Measurements from ENCODE around the gene DCTN4. TPM values are rescaled to one million over a fixed set of nuclear protein-coding genes. Genes with fewer than 3 reads are reported as not detected.

Gene DCTN4
- total RNA-seq, 5 donors from 2014 or later (not counting 1 experiment from before 2014, with no cell fraction given), result 36.9 to 79.8 (median 38.4) TPM

DNA sequence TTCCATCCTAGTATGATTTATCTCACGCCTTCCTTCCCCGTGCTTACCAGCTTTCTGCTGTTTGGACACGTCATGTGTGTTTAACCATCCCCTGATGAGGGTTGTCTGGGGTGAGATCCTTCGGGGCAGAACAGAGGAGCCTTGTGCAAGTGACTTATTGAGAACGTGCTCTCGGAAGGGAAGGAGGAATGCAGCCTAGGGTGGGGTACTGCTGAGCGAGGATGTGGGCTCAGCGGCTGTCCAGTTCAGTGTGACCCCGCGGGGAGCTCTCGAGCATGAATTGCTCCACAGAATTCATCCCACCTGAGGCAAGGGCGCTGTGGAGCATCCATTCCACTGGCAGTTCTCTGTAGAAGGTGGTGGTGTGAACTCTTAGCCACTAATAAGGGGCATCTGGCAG is 93.8 kb downstream of the DCTN4 start:
- ChIA-PET CTCF (interaction anchor here in 1 of 2 donors (0.5 kb wide), 1 partner anchor 946 kb away, joined by 3 read pairs; no protein-coding TSS in a partner anchor), POLR2A (no interaction called here)
- Mint-ChIP-seq H3K27me3 (peaks cover 10 to 17% of the 10 kb centered on the region in 2 donors), H3K9me3 (no peaks in the 10 kb centered on the region), H3K27ac (no peak overlapping the region), H3K4me1 (no peaks in the 10 kb centered on the region), H3K36me3 (no peaks in the 10 kb centered on the region), H3K4me3 (no peak overlapping the region)
- Histone ChIP-seq H3K9me3 (no peaks in the 10 kb centered on the region), H3K4me3 (ENCODE audit: control insufficient read depth in 1 of 2, extremely low read depth in 1 of 2, low read length in 1 of 2) (no peak overlapping the region), H3K36me3 (ENCODE audit: control insufficient read depth in 2 of 2, extremely low read depth in 1 of 2, insufficient read depth in 1 of 2, low read length in 1 of 2) (no peaks in the 10 kb centered on the region), H3K27me3 (replicated peaks in 1 of 2; ENCODE audit: control insufficient read depth in 2 of 2, extremely low read depth in 1 of 2, insufficient read depth in 2 of 2, low read length in 1 of 2) (peaks cover 0 to 39% of the 10 kb centered on the region in 2 experiments), H3K27ac (ENCODE audit: low read length) (no peak overlapping the region), H3K4me1 (ENCODE audit: control insufficient read depth in 1 of 2, extremely low read depth in 1 of 2, insufficient read depth in 2 of 2, low read length in 2 of 2) (no peaks in the 10 kb centered on the region)
- no peak for ATAC-seq (replicated peaks in 1 of 4)
- WGBS (ENCODE audit: insufficient coverage), result 60% methylated on average over 1 of the region's 12 CpGs
- DNase-seq, result no peak

DNA sequence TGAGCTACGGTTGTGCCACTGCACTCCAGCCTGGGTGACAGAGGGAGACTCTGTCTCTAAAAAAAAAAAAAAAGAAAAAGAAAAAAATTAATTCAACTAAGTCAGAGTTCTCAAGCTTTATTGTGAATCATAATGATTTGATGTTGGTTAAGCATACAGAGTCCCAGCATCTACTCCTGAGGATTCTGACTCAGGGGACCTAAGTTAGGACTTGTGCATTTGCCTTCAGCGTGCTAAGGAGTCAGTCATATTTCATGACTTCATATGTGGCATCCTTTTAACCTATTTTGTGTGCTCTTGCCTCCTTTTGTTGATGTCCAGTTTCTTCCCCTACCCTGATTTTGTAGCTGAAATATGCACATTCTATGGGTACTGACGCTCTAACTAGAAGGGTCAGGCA is 94.9 kb downstream of the DCTN4 start:
- ATAC-seq (replicated peaks in 1 of 4), result no peak
- Histone ChIP-seq H3K4me1 (ENCODE audit: control insufficient read depth in 1 of 2, extremely low read depth in 1 of 2, insufficient read depth in 2 of 2, low read length in 2 of 2) (no peaks in the 10 kb centered on the region), H3K27ac (ENCODE audit: low read length) (no peak overlapping the region), H3K9me3 (no peaks in the 10 kb centered on the region), H3K4me3 (ENCODE audit: control insufficient read depth in 1 of 2, extremely low read depth in 1 of 2, low read length in 1 of 2) (no peak overlapping the region), H3K27me3 (replicated peaks in 1 of 2; ENCODE audit: control insufficient read depth in 2 of 2, extremely low read depth in 1 of 2, insufficient read depth in 2 of 2, low read length in 1 of 2) (peaks cover 0 to 30% of the 10 kb centered on the region in 2 experiments), H3K36me3 (ENCODE audit: control insufficient read depth in 2 of 2, extremely low read depth in 1 of 2, insufficient read depth in 1 of 2, low read length in 1 of 2) (no peaks in the 10 kb centered on the region)
- H3K27ac Mint-ChIP-seq, result no peak overlapping the region
- 90% methylated on average over 2 of the region's 3 CpGs for WGBS (ENCODE audit: insufficient coverage)
- CTCF ChIA-PET, result interaction anchor here in 1 of 2 donors (0.5 kb wide), 1 partner anchor 120 kb away, joined by 4 read pairs; no protein-coding TSS in a partner anchor
- POLR2A ChIA-PET, result interaction anchor here (0.6 kb wide), 2 partner anchors 39 to 95 kb away, joined by 4 to 5 read pairs; no protein-coding TSS in a partner anchor
- no peak overlapping the region for H3K4me3 Mint-ChIP-seq
- no peaks in the 10 kb centered on the region for H3K36me3 Mint-ChIP-seq
- no peaks in the 10 kb centered on the region for H3K4me1 Mint-ChIP-seq
- DNase-seq, result no peak
- peaks cover 7 to 14% of the 10 kb centered on the region in 2 donors for H3K27me3 Mint-ChIP-seq
- no peaks in the 10 kb centered on the region for H3K9me3 Mint-ChIP-seq

DNA sequence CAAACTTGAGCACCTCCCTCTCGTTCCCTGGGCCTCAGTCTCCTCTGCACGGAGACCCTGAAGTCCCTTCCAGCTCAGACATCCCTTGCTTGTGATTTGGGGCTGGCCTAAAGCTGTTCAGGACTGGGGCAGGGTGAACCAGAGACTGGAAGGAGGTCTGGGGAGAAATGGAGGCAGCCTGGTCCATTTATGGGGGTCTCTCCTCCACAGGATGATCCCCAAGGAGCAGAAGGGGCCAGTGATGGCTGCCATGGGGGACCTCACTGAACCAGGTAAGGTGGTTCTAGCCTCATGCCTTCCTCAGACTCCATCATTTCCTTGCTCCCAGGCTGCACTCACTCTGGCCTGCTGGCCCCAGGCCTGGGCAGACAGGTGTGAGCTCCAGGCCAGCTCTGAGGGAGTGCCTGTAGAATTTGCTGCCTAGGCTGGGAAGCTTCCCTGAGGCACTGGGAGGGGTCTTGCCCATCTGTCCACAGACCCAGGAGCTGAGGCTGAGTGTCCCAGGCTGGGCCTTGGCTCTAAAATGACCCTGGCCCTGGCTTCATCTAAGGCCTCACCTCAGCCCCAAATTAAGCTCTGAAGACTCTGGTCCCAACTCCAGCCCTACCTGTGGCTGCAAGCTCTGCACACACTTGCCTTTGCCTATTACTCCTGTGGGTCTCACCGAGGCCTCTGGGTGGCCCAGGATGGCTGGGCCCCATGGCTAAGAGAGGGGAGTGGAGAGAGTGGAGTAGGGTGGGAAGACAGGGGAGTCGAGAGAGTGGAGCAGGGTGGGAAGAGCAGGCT is 95.9 kb downstream of the DCTN4 start:
- Mint-ChIP-seq H3K36me3 (no peaks in the 10 kb centered on the region), H3K27ac (no peak overlapping the region), H3K4me3 (no peak overlapping the region), H3K4me1 (no peaks in the 10 kb centered on the region), H3K27me3 (peaks cover 7 to 14% of the 10 kb centered on the region in 2 donors), H3K9me3 (no peaks in the 10 kb centered on the region)
- DNase-seq (no peak), ATAC-seq (replicated peaks in 1 of 4) (no peak)
- POLR2A ChIA-PET, result no interaction called here
- Histone ChIP-seq H3K27me3 (replicated peaks in 1 of 2; ENCODE audit: control insufficient read depth in 2 of 2, extremely low read depth in 1 of 2, insufficient read depth in 2 of 2, low read length in 1 of 2) (peaks cover 0 to 26% of the 10 kb centered on the region in 2 experiments), H3K36me3 (ENCODE audit: control insufficient read depth in 2 of 2, extremely low read depth in 1 of 2, insufficient read depth in 1 of 2, low read length in 1 of 2) (no peaks in the 10 kb centered on the region), H3K27ac (ENCODE audit: low read length) (no peak overlapping the region), H3K4me1 (ENCODE audit: control insufficient read depth in 1 of 2, extremely low read depth in 1 of 2, insufficient read depth in 2 of 2, low read length in 2 of 2) (no peaks in the 10 kb centered on the region), H3K9me3 (no peaks in the 10 kb centered on the region), H3K4me3 (ENCODE audit: control insufficient read depth in 1 of 2, extremely low read depth in 1 of 2, low read length in 1 of 2) (no peak overlapping the region)
- CTCF ChIA-PET, result no interaction called here
- WGBS (ENCODE audit: insufficient coverage), result 80% methylated on average over 2 of the region's 4 CpGs

DNA sequence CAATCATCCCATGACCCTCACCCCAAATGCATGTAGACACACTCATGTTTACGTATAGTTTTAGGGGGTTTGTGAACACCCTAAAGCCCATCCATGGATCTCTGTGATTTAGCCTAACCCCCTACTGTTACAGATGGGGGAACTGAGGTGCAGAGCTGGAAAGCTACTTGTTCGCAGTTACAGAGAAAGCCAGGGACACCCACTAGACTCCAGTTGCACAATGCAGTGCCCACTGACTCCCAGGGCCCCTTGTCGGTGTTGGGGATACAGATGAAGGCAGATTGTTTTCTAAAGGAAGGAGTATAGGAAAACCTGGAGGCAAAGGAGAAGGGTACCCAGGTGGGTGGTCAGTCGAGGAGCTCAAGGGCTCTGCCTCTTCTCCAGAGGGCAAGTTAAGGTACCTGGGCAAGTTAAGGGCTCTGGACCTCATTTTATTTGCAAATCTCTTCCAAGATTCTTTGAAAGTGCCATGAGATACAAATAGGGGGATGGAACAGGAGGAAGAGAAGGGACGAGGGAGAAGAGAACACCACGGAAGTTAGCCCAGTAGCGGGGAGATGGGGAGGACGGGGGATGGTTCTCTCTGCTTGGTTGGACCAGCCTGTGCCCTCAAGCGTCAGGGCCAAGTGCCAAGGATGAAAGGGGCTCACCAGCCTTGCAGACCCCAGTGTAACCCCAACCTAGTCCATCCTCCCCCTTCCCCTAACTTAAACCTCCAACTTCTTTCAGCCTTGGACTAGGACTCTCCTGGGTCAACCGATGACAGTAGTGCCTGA is 96.8 kb downstream of the DCTN4 start:
- Histone ChIP-seq H3K27me3 (replicated peaks in 1 of 2; ENCODE audit: control insufficient read depth in 2 of 2, extremely low read depth in 1 of 2, insufficient read depth in 2 of 2, low read length in 1 of 2) (peaks cover 0 to 31% of the 10 kb centered on the region in 2 experiments), H3K27ac (ENCODE audit: low read length) (no peak overlapping the region), H3K4me1 (ENCODE audit: control insufficient read depth in 1 of 2, extremely low read depth in 1 of 2, insufficient read depth in 2 of 2, low read length in 2 of 2) (peaks cover 0 to 5% of the 10 kb centered on the region in 2 experiments), H3K36me3 (ENCODE audit: control insufficient read depth in 2 of 2, extremely low read depth in 1 of 2, insufficient read depth in 1 of 2, low read length in 1 of 2) (no peaks in the 10 kb centered on the region), H3K9me3 (no peaks in the 10 kb centered on the region), H3K4me3 (ENCODE audit: control insufficient read depth in 1 of 2, extremely low read depth in 1 of 2, low read length in 1 of 2) (no peak overlapping the region)
- POLR2A ChIA-PET, result no interaction called here
- no peaks in the 10 kb centered on the region for H3K9me3 Mint-ChIP-seq
- peaks cover 0 to 7% (median 7%) of the 10 kb centered on the region in 3 donors for H3K4me1 Mint-ChIP-seq
- WGBS (ENCODE audit: insufficient coverage), result 77% methylated on average over 7 of the region's 10 CpGs
- peaks cover 7 to 14% of the 10 kb centered on the region in 2 donors for H3K27me3 Mint-ChIP-seq
- DNase-seq (no peak), ATAC-seq (replicated peaks in 1 of 4) (no peak)
- H3K4me3 Mint-ChIP-seq, result no peak overlapping the region
- H3K27ac Mint-ChIP-seq, result no peak overlapping the region
- no peaks in the 10 kb centered on the region for H3K36me3 Mint-ChIP-seq
- CTCF ChIA-PET, result no interaction called here

DNA sequence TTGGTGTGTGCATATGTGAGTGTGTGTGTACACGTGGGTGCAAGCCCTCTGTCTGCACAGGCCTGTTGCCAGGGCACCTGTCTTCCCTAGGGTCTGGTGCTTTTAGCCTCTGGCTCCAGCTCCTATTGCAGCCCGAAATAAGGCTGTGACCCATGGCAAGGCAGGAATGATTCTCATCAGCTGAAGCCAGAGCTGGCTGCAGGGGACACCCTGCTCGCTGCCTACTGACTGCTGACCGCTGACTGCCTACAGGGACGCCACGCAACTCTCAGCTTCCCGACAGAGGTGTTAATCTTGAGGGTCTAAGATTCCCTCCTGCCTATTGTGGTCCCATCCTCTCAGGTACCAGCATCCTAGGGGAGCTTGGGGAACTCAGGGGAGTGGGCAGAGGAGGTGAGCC is 97.7 kb downstream of the DCTN4 start, which contains the start of gene MYOZ3:
TSS of gene MYOZ3 (plus strand) at position 166 of the 400 bp plus-strand sequence. CDS start 1,691 bp downstream, outside the sequence.
- H3K27ac Mint-ChIP-seq, result no peak within 1 kb of the TSS
- H3K4me1 Mint-ChIP-seq, result peaks cover 0 to 7% (median 7%) of the 10 kb centered on the region in 3 donors
- peaks cover 7 to 14% of the 10 kb centered on the region in 2 donors for H3K27me3 Mint-ChIP-seq
- H3K27me3 ChIP-seq (replicated peaks in 1 of 2; ENCODE audit: control insufficient read depth in 2 of 2, extremely low read depth in 1 of 2, insufficient read depth in 2 of 2, low read length in 1 of 2), result peaks cover 0 to 27% of the 10 kb centered on the region in 2 experiments
- CTCF ChIA-PET, result no interaction called here
- ATAC-seq (replicated peaks in 1 of 4) (no peak), DNase-seq (no peak)
- no peak within 1 kb of the TSS for H3K4me3 ChIP-seq (ENCODE audit: control insufficient read depth in 1 of 2, extremely low read depth in 1 of 2, low read length in 1 of 2)
- H3K27ac ChIP-seq (ENCODE audit: low read length), result no peak within 1 kb of the TSS
- H3K36me3 ChIP-seq (ENCODE audit: control insufficient read depth in 2 of 2, extremely low read depth in 1 of 2, insufficient read depth in 1 of 2, low read length in 1 of 2), result no peaks in the 10 kb centered on the region
- no peak within 1 kb of the TSS for H3K4me3 Mint-ChIP-seq
- WGBS (ENCODE audit: insufficient coverage), result 51% methylated on average over 3 of the region's 7 CpGs
- H3K9me3 Mint-ChIP-seq, result no peaks in the 10 kb centered on the region
- POLR2A ChIA-PET, result interaction anchor here in 1 of 2 donors (0.7 kb wide), 1 partner anchor 234 kb away, joined by 8 read pairs; no protein-coding TSS in a partner anchor
- H3K36me3 Mint-ChIP-seq, result no peaks in the 10 kb centered on the region
- H3K9me3 ChIP-seq, result no peaks in the 10 kb centered on the region
- peaks cover 0 to 10% of the 10 kb centered on the region in 2 experiments for H3K4me1 ChIP-seq (ENCODE audit: control insufficient read depth in 1 of 2, extremely low read depth in 1 of 2, insufficient read depth in 2 of 2, low read length in 2 of 2)

DNA sequence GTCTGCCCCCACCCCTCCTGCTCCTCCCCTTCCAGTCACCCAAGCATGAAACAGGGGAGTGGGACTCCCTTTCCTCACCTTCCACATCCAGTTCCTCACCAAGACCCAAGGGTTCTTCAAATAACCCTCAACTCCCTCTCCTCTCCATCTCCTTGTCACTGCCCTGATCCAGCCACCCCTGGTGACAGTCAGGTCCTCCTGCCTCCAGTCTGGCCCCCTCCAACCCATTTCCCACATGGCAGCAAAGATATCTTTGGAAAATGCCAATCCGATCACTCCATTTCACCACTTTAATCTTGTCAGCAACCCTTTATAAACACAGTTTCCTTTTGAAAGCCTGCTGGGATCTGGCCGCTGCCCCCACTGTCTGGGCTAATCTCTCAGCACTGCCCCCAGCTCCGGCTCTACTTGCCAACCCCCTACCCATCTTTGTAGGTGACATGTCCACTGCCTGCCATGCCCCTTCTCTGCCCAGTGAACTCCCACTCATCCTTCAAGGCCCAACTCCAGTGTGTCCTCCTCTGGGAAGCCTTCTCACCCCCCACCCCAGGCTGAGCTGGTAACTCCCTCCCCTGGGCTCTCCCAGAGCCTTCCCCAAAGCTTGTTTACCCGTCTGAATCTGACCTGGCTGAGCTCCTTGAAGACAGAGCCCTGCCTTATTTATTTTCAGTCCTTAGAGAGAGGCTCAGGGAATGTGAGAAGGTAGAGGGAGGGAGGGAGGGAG is 98.5 kb downstream of the DCTN4 start:
- H3K4me1 ChIP-seq (ENCODE audit: control insufficient read depth in 1 of 2, extremely low read depth in 1 of 2, insufficient read depth in 2 of 2, low read length in 2 of 2), result peaks cover 0 to 13% of the 10 kb centered on the region in 2 experiments
- no peak for ATAC-seq (replicated peaks in 1 of 4)
- Mint-ChIP-seq H3K27ac (no peak overlapping the region), H3K4me3 (no peak overlapping the region), H3K9me3 (no peaks in the 10 kb centered on the region), H3K27me3 (peaks cover 7 to 14% of the 10 kb centered on the region in 2 donors), H3K4me1 (peaks cover 3 to 10% (median 7%) of the 10 kb centered on the region in 3 donors), H3K36me3 (no peaks in the 10 kb centered on the region)
- H3K4me3 ChIP-seq (ENCODE audit: control insufficient read depth in 1 of 2, extremely low read depth in 1 of 2, low read length in 1 of 2), result no peak overlapping the region
- WGBS (ENCODE audit: insufficient coverage), result 92% methylated on average over 3 of the region's 4 CpGs
- no peaks in the 10 kb centered on the region for H3K36me3 ChIP-seq (ENCODE audit: control insufficient read depth in 2 of 2, extremely low read depth in 1 of 2, insufficient read depth in 1 of 2, low read length in 1 of 2)
- H3K27ac ChIP-seq (ENCODE audit: low read length), result no peak overlapping the region
- CTCF ChIA-PET, result no interaction called here
- DNase-seq, result no peak
- POLR2A ChIA-PET, result interaction anchor here in 1 of 2 donors (0.7 kb wide), 1 partner anchor 235 kb away, joined by 8 read pairs; no protein-coding TSS in a partner anchor
- peaks cover 0 to 27% of the 10 kb centered on the region in 2 experiments for H3K27me3 ChIP-seq (replicated peaks in 1 of 2; ENCODE audit: control insufficient read depth in 2 of 2, extremely low read depth in 1 of 2, insufficient read depth in 2 of 2, low read length in 1 of 2)
- no peaks in the 10 kb centered on the region for H3K9me3 ChIP-seq
